Ecto neural progenitor cell (in vitro differentiated cells): Measurements from ENCODE around the gene BLOC1S4.
"Not testable (repeated sequence)": the region's sequence is repeated elsewhere in the genome, so short reads cannot be mapped to it uniquely, and the experiment has no call there.

Source experiments
- DNase-seq: peaks from one replicate; pipeline ENCODE4 v3.0.0-alpha.2; 2018; ENCODE audit warnings: low spot score

BLOC1S4 gene

GRCh38 chr4:6718932-6719610 lies 3.1 kb downstream of the BLOC1S4 start:
- no peak for DNase-seq

- no peak for DNase-seq
These were observed 3.7 kb downstream of the BLOC1S4 start for GRCh38 chr4:6719611-6720179.

- peak; percentile 94 for DNase-seq
These were observed 4.3 kb downstream of the BLOC1S4 start for GRCh38 chr4:6720202-6720699.

- DNase-seq = no peak
These were observed 5.1 kb downstream of the BLOC1S4 start for GRCh38 chr4:6721121-6721520.

GRCh38 chr4:6722891-6723290 lies 6.9 kb downstream of the BLOC1S4 start:
- no peak for DNase-seq

- DNase-seq = no peak
These were observed 7.9 kb downstream of the BLOC1S4 start for GRCh38 chr4:6723851-6724250.

GRCh38 chr4:6724421-6725111 lies 8.6 kb downstream of the BLOC1S4 start:
- DNase-seq = no peak

GRCh38 chr4:6725427-6725961 lies 9.5 kb downstream of the BLOC1S4 start:
- DNase-seq = not testable (repeated sequence)

- peak; percentile 83 for DNase-seq
These were observed 11.3 kb downstream of the BLOC1S4 start for GRCh38 chr4:6727081-6727942.

- DNase-seq = no peak
These were observed 11.9 kb downstream of the BLOC1S4 start for GRCh38 chr4:6727943-6728250.

GRCh38 chr4:6728320-6729029 lies 12.5 kb downstream of the BLOC1S4 start:
- DNase-seq = no peak

- no peak for DNase-seq
These were observed 14.8 kb downstream of the BLOC1S4 start for GRCh38 chr4:6730603-6731317.

GRCh38 chr4:6731318-6731675 lies 15.3 kb downstream of the BLOC1S4 start:
- DNase-seq = no peak

- no peak for DNase-seq
These were observed 15.8 kb downstream of the BLOC1S4 start for GRCh38 chr4:6731780-6732179.

GRCh38 chr4:6732441-6733357 lies 16.7 kb downstream of the BLOC1S4 start:
- no peak for DNase-seq

GRCh38 chr4:6733358-6734164 lies 17.6 kb downstream of the BLOC1S4 start:
- no peak for DNase-seq

GRCh38 chr4:6734165-6734786 lies 18.3 kb downstream of the BLOC1S4 start:
- no peak for DNase-seq

GRCh38 chr4:6739920-6740319 lies 23.9 kb downstream of the BLOC1S4 start:
- DNase-seq = no peak

- no peak for DNase-seq
These were observed 24.4 kb downstream of the BLOC1S4 start for GRCh38 chr4:6740347-6740746.
